Caco-2 (cell line): ENCODE measurements around the gene CDH13. TPM values are rescaled to one million over a fixed set of nuclear protein-coding genes. Genes with fewer than 3 reads are reported as not detected.

Experiments
- BruUV-seq: library from RNA; stranded (reverse); fragments of 400-500 nt; replicated peaks from 2 replicates; lab custom pipeline; 2021; lab: Mats Ljungman, UMichigan
- CTCF ChIA-PET: fragments of 300-600 bp; sonication (Branson Sonifier 250); formaldehyde crosslinking; loops from one replicate; lab custom pipeline; 2022; ENCODE audit warnings: antibody characterized with exemption; lab: Charles Lee
- POLR2A ChIA-PET: fragments of 300-600 bp; sonication (Branson Sonifier 250); formaldehyde crosslinking; loops from one replicate; lab custom pipeline; 2022; ENCODE audit warnings: antibody characterized with exemption; lab: Charles Lee
- DNase-seq, 2 experiments: peaks; one replicate each; pipeline versions ENCODE4 v3.0.0 to v3.0.0-alpha.2; 2020 to 2022
- H3K27me3 ChIP-seq: replicated peaks from 2 replicates; pipeline ENCODE4 v1.6.0; 2011; ENCODE audit warnings: low read length; ENCODE audit not compliant: control insufficient read depth, insufficient read depth
- H3K36me3 ChIP-seq: 2 replicates; pipeline ENCODE4 v1.5.1; 2011; ENCODE audit warnings: low read length; ENCODE audit not compliant: control insufficient read depth, insufficient read depth
- H3K4me1 ChIP-seq: fragments of 250-450 bp; sonication (Bioruptor Pico); 2 replicates; pipeline ENCODE4 v1.5.1; 2020; ENCODE audit warnings: mild to moderate bottlenecking
- H3K4me3 ChIP-seq: 2 replicates; pipeline ENCODE4 v1.5.1; 2011; ENCODE audit warnings: low read depth, mild to moderate bottlenecking, control low read depth, low read length
- H3K9me3 ChIP-seq: fragments of 250-450 bp; sonication (Bioruptor Pico); 2 replicates; pipeline ENCODE4 v1.5.1; 2020; ENCODE audit warnings: mild to moderate bottlenecking, moderate library complexity
- H3K27ac Mint-ChIP-seq: one replicate; pipeline ENCODE4 v1.8.0; 2022; ENCODE audit warnings: mixed read lengths; ENCODE audit not compliant: unreplicated experiment
- H3K27me3 Mint-ChIP-seq: one replicate; pipeline ENCODE4 v1.8.0; 2022; ENCODE audit warnings: mixed read lengths; ENCODE audit not compliant: insufficient read depth, unreplicated experiment
- H3K36me3 Mint-ChIP-seq: one replicate; pipeline ENCODE4 v1.8.0; 2022; ENCODE audit warnings: mild to moderate bottlenecking, mixed read lengths; ENCODE audit not compliant: insufficient read depth, unreplicated experiment
- H3K4me1 Mint-ChIP-seq: one replicate; pipeline ENCODE4 v1.8.0; 2022; ENCODE audit warnings: low read depth, mixed read lengths; ENCODE audit not compliant: unreplicated experiment
- H3K4me3 Mint-ChIP-seq: one replicate; pipeline ENCODE4 v1.8.0; 2022; ENCODE audit warnings: mild to moderate bottlenecking, moderate library complexity, mixed read lengths; ENCODE audit not compliant: unreplicated experiment
- H3K9me3 Mint-ChIP-seq: one replicate; pipeline ENCODE4 v1.8.0; 2022; ENCODE audit warnings: mixed read lengths; ENCODE audit not compliant: unreplicated experiment
- CTCF ChIP-seq, 2 experiments: fragments of 200-600 bp in 1 of 2; IDR thresholded peaks; 1 replicate in 1 of 2; 2 replicates in 1 of 2; pipeline versions ENCODE4 v1.5.1 to v1.8.0; 2011 to 2022; ENCODE audit warnings: antibody characterized with exemption in 1 of 2, control low read depth in 1 of 2, inconsistent platforms in 1 of 2, low read depth in 1 of 2, low read length in 1 of 2, mild to moderate bottlenecking in 1 of 2, moderate library complexity in 1 of 2; ENCODE audit not compliant: insufficient read depth in 1 of 2, severe bottlenecking in 1 of 2, unreplicated experiment in 1 of 2
- intact Hi-C: fragments of 100-400 bp; cut with micrococcal nuclease; formaldehyde crosslinking; loops from one replicate; pipeline ENCODE4 v1.10.0; 2022; ENCODE audit not compliant: unreplicated experiment
- total RNA-seq: library from RNA; stranded (reverse); gene quantifications from 2 replicates; pipeline ENCODE4 v1.2.3, GENCODE V29; 2022

The CDH13 gene
- total RNA-seq, 1 experiment from 2014 or later = 2.2 TPM

GRCh38 chr16:83010776-83011720, 384.3 kb downstream of the CDH13 start:
- no peaks in the 10 kb centered on the region for H3K27me3 ChIP-seq
- ChIA-PET CTCF (no interaction called here), POLR2A (no interaction called here)
- Mint-ChIP-seq H3K4me3 (no peak overlapping the region), H3K4me1 (no peaks in the 10 kb centered on the region), H3K36me3 (no peaks in the 10 kb centered on the region), H3K27ac (no peak overlapping the region), H3K9me3 (no peaks in the 10 kb centered on the region), H3K27me3 (peaks cover 6% of the 10 kb centered on the region)
- intact Hi-C loops = no loop called here
- no peaks in the 10 kb centered on the region for H3K36me3 ChIP-seq
- TF ChIP-seq CTCF (IDR thresholded peaks at IDR 0.05; ENCODE audit: insufficient read depth in 1 of 2, low read depth in 1 of 2, low read length in 1 of 2, severe bottlenecking in 1 of 2, unreplicated experiment in 1 of 2) = no peak
- H3K4me3 ChIP-seq = no peak overlapping the region
- H3K9me3 ChIP-seq = no peaks in the 10 kb centered on the region
- no peaks in the 10 kb centered on the region for H3K4me1 ChIP-seq
- DNase-seq = no peak
- BruUV-seq = no TSS peak

- H3K9me3 ChIP-seq = no peaks in the 10 kb centered on the region
- H3K36me3 ChIP-seq = no peaks in the 10 kb centered on the region
- DNase-seq = no peak
- no peaks in the 10 kb centered on the region for H3K27me3 ChIP-seq
- Mint-ChIP-seq H3K4me3 (no peak overlapping the region), H3K9me3 (no peaks in the 10 kb centered on the region), H3K36me3 (no peaks in the 10 kb centered on the region), H3K27ac (no peak overlapping the region), H3K27me3 (peaks cover 6% of the 10 kb centered on the region), H3K4me1 (no peaks in the 10 kb centered on the region)
- no TSS peak for BruUV-seq
- intact Hi-C loops = no loop called here
- ChIA-PET POLR2A (no interaction called here), CTCF (no interaction called here)
- no peak for TF ChIP-seq CTCF (IDR thresholded peaks at IDR 0.05; ENCODE audit: insufficient read depth in 1 of 2, low read depth in 1 of 2, low read length in 1 of 2, severe bottlenecking in 1 of 2, unreplicated experiment in 1 of 2)
- H3K4me3 ChIP-seq = no peak overlapping the region
- H3K4me1 ChIP-seq = no peaks in the 10 kb centered on the region
Observed at GRCh38 chr16:83011939-83012338, 385.2 kb downstream of the CDH13 start.

GRCh38 chr16:83013071-83013470, 386.3 kb downstream of the CDH13 start:
- BruUV-seq = no TSS peak

More at GRCh38 chr16:83013071-83013470, 386.3 kb downstream of the CDH13 start:
- Mint-ChIP-seq H3K36me3 (no peaks in the 10 kb centered on the region), H3K27me3 (peaks cover 4% of the 10 kb centered on the region), H3K4me1 (no peaks in the 10 kb centered on the region), H3K27ac (no peak overlapping the region), H3K9me3 (no peaks in the 10 kb centered on the region), H3K4me3 (no peak overlapping the region)
- ChIA-PET CTCF (no interaction called here), POLR2A (no interaction called here)
- no peak overlapping the region for H3K4me3 ChIP-seq
- intact Hi-C loops = no loop called here
- H3K27me3 ChIP-seq = no peaks in the 10 kb centered on the region
- DNase-seq = no peak
- H3K36me3 ChIP-seq = no peaks in the 10 kb centered on the region
- H3K4me1 ChIP-seq = no peaks in the 10 kb centered on the region
- no peak for TF ChIP-seq CTCF (IDR thresholded peaks at IDR 0.05; ENCODE audit: insufficient read depth in 1 of 2, low read depth in 1 of 2, low read length in 1 of 2, severe bottlenecking in 1 of 2, unreplicated experiment in 1 of 2)
- H3K9me3 ChIP-seq = no peaks in the 10 kb centered on the region
